ENCODE data around the gene TSGA10.
"Not testable (repeated sequence)": the region's sequence is repeated elsewhere in the genome, so short reads cannot be mapped to it uniquely, and the experiment has no call there.

TSGA10 gene

GRCh38 chr2:99139003-99139402, 15.7 kb downstream of the TSGA10 start:
- no peak for TF ChIP-seq CTCF (IDR thresholded peaks at IDR 0.05; ENCODE audit: insufficient read depth, low read depth, low read length, missing control alignments)
- no peak for DNase-seq (ENCODE audit: low read depth)
- H3K4me3 ChIP-seq (ENCODE audit: low read depth, low read length): no peak overlapping the region

GRCh38 chr2:99135044-99135556, 19.6 kb downstream of the TSGA10 start:
- H3K4me3 ChIP-seq (ENCODE audit: low read depth, low read length); DNase-seq (ENCODE audit: low read depth): not testable (repeated sequence)

GRCh38 chr2:99127981-99128380, 26.8 kb downstream of the TSGA10 start:
- no peak for TF ChIP-seq CTCF (IDR thresholded peaks at IDR 0.05; ENCODE audit: insufficient read depth, low read depth, low read length, missing control alignments)
- H3K4me3 ChIP-seq (ENCODE audit: low read depth, low read length): no peak overlapping the region
- no peak for DNase-seq (ENCODE audit: low read depth)

- DNase-seq (ENCODE audit: low read depth): no peak
- no peak for TF ChIP-seq CTCF (IDR thresholded peaks at IDR 0.05; ENCODE audit: insufficient read depth, low read depth, low read length, missing control alignments)
- H3K4me3 ChIP-seq (ENCODE audit: low read depth, low read length): no peak overlapping the region
Observed at GRCh38 chr2:99112617-99113016, 42.1 kb downstream of the TSGA10 start.

- no peak for DNase-seq (ENCODE audit: low read depth)
- TF ChIP-seq CTCF (IDR thresholded peaks at IDR 0.05; ENCODE audit: insufficient read depth, low read depth, low read length, missing control alignments): no peak
Observed at GRCh38 chr2:99111945-99112344, 42.8 kb downstream of the TSGA10 start.

GRCh38 chr2:99111236-99111635, 43.5 kb downstream of the TSGA10 start:
- no peak for TF ChIP-seq CTCF (IDR thresholded peaks at IDR 0.05; ENCODE audit: insufficient read depth, low read depth, low read length, missing control alignments)
- H3K4me3 ChIP-seq (ENCODE audit: low read depth, low read length): no peak overlapping the region
- DNase-seq (ENCODE audit: low read depth): no peak

More at GRCh38 chr2:99111945-99112344, 42.8 kb downstream of the TSGA10 start:
- H3K4me3 ChIP-seq (ENCODE audit: low read depth, low read length): no peak overlapping the region

GRCh38 chr2:99106913-99107312, 47.8 kb downstream of the TSGA10 start:
- no peak for DNase-seq (ENCODE audit: low read depth)
- no peak overlapping the region for H3K4me3 ChIP-seq (ENCODE audit: low read depth, low read length)
- no peak for TF ChIP-seq CTCF (IDR thresholded peaks at IDR 0.05; ENCODE audit: insufficient read depth, low read depth, low read length, missing control alignments)

Data from GM12865 (cell line).